Epithelial cell of esophagus (primary cell): ENCODE data around the gene SPA17.

Source experiments
- DNase-seq: peaks from one replicate; pipeline ENCODE4 v3.0.0; 2010; ENCODE audit warnings: low read depth
- H3K4me3 ChIP-seq: 2 replicates; pipeline ENCODE4 v1.5.1; 2011; ENCODE audit warnings: mild to moderate bottlenecking, low read length, control low read depth
- CTCF ChIP-seq: IDR thresholded peaks from 2 replicates; pipeline ENCODE4 v1.5.1; 2011; ENCODE audit warnings: low read depth, mild to moderate bottlenecking, low read length, control low read depth, inconsistent platforms; ENCODE audit not compliant: insufficient read depth; ENCODE audit errors: missing control alignments

SPA17 gene

GRCh38 chr11:124639186-124639585 is 34.5 kb upstream of the SPA17 start:
- no peak for DNase-seq
- no peak for TF ChIP-seq CTCF
- no peak overlapping the region for H3K4me3 ChIP-seq

GRCh38 chr11:124640666-124641065 is 33.0 kb upstream of the SPA17 start:
- peak; percentile 48 for DNase-seq
- no peak for TF ChIP-seq CTCF
- H3K4me3 ChIP-seq: no peak overlapping the region

- no peak for DNase-seq
- no peak overlapping the region for H3K4me3 ChIP-seq
- TF ChIP-seq CTCF: no peak
Observed at GRCh38 chr11:124642628-124643027, 31.1 kb upstream of the SPA17 start.

GRCh38 chr11:124643042-124643604 is 30.6 kb upstream of the SPA17 start:
- no peak for DNase-seq
- H3K4me3 ChIP-seq: no peak overlapping the region
- no peak for TF ChIP-seq CTCF

GRCh38 chr11:124643605-124644425 is 29.9 kb upstream of the SPA17 start:
- no peak for TF ChIP-seq CTCF
- DNase-seq: peak; percentile 62
- H3K4me3 ChIP-seq: no peak overlapping the region

GRCh38 chr11:124644426-124645280 is 29.1 kb upstream of the SPA17 start:
- peak; percentile 69 for DNase-seq
- H3K4me3 ChIP-seq: no peak overlapping the region
- peak; percentile 82 for TF ChIP-seq CTCF
